Adrenal gland (tissue), 5 donors: ENCODE data around the gene AKIP1.

ENCODE experiments used
- CTCF ChIP-seq, 6 experiments: fragments of 450-650 bp in 4 of 6; fragments of 200-600 bp in 2 of 6; sonication (generic) in 1 of 6; IDR thresholded peaks; 1 replicate in 5 of 6; 2 replicates in 1 of 6; pipeline versions ENCODE4 v1.5.1 to v1.8.0; 2016 to 2021; ENCODE audit warnings: antibody characterized with exemption in 6 of 6, mild to moderate bottlenecking in 2 of 6, moderate library complexity in 1 of 6
- POLR2A ChIP-seq, 2 donors: fragments of 450-650 bp; IDR thresholded peaks; one replicate each; pipeline ENCODE4 v1.6.1; 2017; ENCODE audit warnings: antibody characterized with exemption in 2 of 2, mild to moderate bottlenecking in 2 of 2, moderate library complexity in 1 of 2
- donor health status: DM: no; HTN: no; CAD: no.

- TF ChIP-seq CTCF (IDR thresholded peaks at IDR 0.05) = no peak
- TF ChIP-seq POLR2A (IDR thresholded peaks at IDR 0.05) = no peak
These were observed 16.2 kb downstream of the AKIP1 start for GRCh38 chr11:8927233-8927632.
